ENCODE measurements around the gene CEACAM3.
A peak's percentile ranks its signal among the peaks of the same experiment; 100 is the strongest.

The CEACAM3 gene

DNA sequence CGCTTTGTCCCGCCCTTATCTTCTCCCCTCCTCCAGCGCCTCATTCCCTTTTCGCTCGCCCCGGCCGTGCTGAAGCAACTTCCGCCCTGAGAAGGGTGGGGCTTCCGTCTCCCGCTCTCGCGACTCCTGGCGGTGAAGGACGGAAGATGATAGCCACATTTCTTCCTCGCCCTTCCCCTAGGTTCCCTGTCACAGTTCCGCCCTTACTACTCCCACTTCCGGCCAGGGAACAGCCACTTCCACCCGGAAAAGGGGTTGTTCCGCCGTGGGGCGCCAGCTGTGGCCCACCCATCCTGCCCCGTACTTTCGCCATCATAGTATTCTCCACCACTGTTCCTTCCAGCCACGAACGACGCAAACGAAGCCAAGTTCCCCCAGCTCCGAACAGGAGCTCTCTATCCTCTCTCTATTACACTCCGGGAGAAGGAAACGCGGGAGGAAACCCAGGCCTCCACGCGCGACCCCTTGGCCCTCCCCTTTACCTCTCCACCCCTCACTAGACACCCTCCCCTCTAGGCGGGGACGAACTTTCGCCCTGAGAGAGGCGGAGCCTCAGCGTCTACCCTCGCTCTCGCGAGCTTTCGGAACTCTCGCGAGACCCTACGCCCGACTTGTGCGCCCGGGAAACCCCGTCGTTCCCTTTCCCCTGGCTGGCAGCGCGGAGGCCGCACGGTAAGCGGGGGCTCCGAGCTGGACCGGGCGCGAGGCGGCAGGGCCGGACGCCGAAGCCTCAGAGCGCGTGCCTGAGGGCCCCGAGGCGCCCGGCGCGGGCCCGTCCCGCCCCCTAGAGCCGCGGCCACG, 63.4 kb downstream of the CEACAM3 start, which contains the start of gene RPS19 (continued):
- TF ChIP-seq ZEB2 (tag by site-specific recombination; IDR thresholded peaks at IDR 0.05) (peak; percentile 98), ZNF350 (tag by site-specific recombination; IDR thresholded peaks at IDR 0.05) (no peak), ZNF561 (tag by site-specific recombination; IDR thresholded peaks at IDR 0.05; ENCODE audit: borderline replicate concordance) (peak; percentile 97), WT1 (tag by site-specific recombination; IDR thresholded peaks at IDR 0.05) (peak; percentile 92), ZNF660 (tag by site-specific recombination; IDR thresholded peaks at IDR 0.05) (peak; percentile 99), TCF7L2 (IDR thresholded peaks at IDR 0.05; ENCODE audit: borderline replicate concordance, low read depth, low read length) (no peak), ZNF707 (tag by site-specific recombination; IDR thresholded peaks at IDR 0.05) (no peak), KLF1 (tag by site-specific recombination; IDR thresholded peaks at IDR 0.05) (peak; percentile 96), ZNF37A (tag by site-specific recombination; IDR thresholded peaks at IDR 0.05) (no peak), ZNF792 (tag by site-specific recombination; IDR thresholded peaks at IDR 0.05) (peak; percentile 42; the same call in 1 of the 2 replicates), ZNF514 (tag by site-specific recombination; IDR thresholded peaks at IDR 0.05) (no peak), SCRT1 (tag by site-specific recombination; IDR thresholded peaks at IDR 0.05; ENCODE audit: borderline replicate concordance) (peak; percentile 58; the same call in 1 of the 2 replicates), YY2 (tag by site-specific recombination; IDR thresholded peaks at IDR 0.05) (peak; percentile 95), HOXD13 (CRISPR knock-in tag; IDR thresholded peaks at IDR 0.05; ENCODE audit: borderline replicate concordance) (no peak), ZNF140 (tag by site-specific recombination; IDR thresholded peaks at IDR 0.05) (no peak), ZSCAN23 (tag by site-specific recombination; IDR thresholded peaks at IDR 0.05) (peak; percentile 20; the same call in 1 of the 2 replicates), ZNF76 (tag by site-specific recombination; IDR thresholded peaks at IDR 0.05; ENCODE audit: borderline replicate concordance, low read depth) (peak; percentile 90), ZNF654 (tag by site-specific recombination; IDR thresholded peaks at IDR 0.05; ENCODE audit: low read depth) (no peak), ZNF701 (tag by site-specific recombination; IDR thresholded peaks at IDR 0.05) (no peak), ZBTB48 (tag by site-specific recombination; IDR thresholded peaks at IDR 0.05) (peak; percentile 96), ZNF510 (tag by site-specific recombination; IDR thresholded peaks at IDR 0.05; ENCODE audit: insufficient replicate concordance) (no peak), ZXDB (tag by site-specific recombination; IDR thresholded peaks at IDR 0.05) (peak; percentile 100)
- TF ChIP-seq, protein P1, sequence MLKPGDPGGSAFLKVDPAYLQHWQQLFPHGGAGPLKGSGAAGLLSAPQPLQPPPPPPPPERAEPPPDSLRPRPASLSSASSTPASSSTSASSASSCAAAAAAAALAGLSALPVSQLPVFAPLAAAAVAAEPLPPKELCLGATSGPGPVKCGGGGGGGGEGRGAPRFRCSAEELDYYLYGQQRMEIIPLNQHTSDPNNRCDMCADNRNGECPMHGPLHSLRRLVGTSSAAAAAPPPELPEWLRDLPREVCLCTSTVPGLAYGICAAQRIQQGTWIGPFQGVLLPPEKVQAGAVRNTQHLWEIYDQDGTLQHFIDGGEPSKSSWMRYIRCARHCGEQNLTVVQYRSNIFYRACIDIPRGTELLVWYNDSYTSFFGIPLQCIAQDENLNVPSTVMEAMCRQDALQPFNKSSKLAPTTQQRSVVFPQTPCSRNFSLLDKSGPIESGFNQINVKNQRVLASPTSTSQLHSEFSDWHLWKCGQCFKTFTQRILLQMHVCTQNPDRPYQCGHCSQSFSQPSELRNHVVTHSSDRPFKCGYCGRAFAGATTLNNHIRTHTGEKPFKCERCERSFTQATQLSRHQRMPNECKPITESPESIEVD (tag by site-specific recombination; IDR thresholded peaks at IDR 0.05), result no peak
- TF ChIP-seq, protein P2, sequence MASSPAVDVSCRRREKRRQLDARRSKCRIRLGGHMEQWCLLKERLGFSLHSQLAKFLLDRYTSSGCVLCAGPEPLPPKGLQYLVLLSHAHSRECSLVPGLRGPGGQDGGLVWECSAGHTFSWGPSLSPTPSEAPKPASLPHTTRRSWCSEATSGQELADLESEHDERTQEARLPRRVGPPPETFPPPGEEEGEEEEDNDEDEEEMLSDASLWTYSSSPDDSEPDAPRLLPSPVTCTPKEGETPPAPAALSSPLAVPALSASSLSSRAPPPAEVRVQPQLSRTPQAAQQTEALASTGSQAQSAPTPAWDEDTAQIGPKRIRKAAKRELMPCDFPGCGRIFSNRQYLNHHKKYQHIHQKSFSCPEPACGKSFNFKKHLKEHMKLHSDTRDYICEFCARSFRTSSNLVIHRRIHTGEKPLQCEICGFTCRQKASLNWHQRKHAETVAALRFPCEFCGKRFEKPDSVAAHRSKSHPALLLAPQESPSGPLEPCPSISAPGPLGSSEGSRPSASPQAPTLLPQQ (tag by site-specific recombination; IDR thresholded peaks at IDR 0.05), result peak; percentile 95
- TF ChIP-seq, protein P3, sequence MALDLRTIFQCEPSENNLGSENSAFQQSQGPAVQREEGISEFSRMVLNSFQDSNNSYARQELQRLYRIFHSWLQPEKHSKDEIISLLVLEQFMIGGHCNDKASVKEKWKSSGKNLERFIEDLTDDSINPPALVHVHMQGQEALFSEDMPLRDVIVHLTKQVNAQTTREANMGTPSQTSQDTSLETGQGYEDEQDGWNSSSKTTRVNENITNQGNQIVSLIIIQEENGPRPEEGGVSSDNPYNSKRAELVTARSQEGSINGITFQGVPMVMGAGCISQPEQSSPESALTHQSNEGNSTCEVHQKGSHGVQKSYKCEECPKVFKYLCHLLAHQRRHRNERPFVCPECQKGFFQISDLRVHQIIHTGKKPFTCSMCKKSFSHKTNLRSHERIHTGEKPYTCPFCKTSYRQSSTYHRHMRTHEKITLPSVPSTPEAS (tag by site-specific recombination; IDR thresholded peaks at IDR 0.05), result peak; percentile 14
- TF ChIP-seq, protein P4, sequence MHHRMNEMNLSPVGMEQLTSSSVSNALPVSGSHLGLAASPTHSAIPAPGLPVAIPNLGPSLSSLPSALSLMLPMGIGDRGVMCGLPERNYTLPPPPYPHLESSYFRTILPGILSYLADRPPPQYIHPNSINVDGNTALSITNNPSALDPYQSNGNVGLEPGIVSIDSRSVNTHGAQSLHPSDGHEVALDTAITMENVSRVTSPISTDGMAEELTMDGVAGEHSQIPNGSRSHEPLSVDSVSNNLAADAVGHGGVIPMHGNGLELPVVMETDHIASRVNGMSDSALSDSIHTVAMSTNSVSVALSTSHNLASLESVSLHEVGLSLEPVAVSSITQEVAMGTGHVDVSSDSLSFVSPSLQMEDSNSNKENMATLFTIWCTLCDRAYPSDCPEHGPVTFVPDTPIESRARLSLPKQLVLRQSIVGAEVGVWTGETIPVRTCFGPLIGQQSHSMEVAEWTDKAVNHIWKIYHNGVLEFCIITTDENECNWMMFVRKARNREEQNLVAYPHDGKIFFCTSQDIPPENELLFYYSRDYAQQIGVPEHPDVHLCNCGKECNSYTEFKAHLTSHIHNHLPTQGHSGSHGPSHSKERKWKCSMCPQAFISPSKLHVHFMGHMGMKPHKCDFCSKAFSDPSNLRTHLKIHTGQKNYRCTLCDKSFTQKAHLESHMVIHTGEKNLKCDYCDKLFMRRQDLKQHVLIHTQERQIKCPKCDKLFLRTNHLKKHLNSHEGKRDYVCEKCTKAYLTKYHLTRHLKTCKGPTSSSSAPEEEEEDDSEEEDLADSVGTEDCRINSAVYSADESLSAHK (tag by site-specific recombination; IDR thresholded peaks at IDR 0.05), result peak; percentile 77
- TF ChIP-seq, protein P5, sequence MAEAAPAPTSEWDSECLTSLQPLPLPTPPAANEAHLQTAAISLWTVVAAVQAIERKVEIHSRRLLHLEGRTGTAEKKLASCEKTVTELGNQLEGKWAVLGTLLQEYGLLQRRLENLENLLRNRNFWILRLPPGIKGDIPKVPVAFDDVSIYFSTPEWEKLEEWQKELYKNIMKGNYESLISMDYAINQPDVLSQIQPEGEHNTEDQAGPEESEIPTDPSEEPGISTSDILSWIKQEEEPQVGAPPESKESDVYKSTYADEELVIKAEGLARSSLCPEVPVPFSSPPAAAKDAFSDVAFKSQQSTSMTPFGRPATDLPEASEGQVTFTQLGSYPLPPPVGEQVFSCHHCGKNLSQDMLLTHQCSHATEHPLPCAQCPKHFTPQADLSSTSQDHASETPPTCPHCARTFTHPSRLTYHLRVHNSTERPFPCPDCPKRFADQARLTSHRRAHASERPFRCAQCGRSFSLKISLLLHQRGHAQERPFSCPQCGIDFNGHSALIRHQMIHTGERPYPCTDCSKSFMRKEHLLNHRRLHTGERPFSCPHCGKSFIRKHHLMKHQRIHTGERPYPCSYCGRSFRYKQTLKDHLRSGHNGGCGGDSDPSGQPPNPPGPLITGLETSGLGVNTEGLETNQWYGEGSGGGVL (tag by site-specific recombination; IDR thresholded peaks at IDR 0.05), result peak; percentile 88
- TF ChIP-seq, protein P6, sequence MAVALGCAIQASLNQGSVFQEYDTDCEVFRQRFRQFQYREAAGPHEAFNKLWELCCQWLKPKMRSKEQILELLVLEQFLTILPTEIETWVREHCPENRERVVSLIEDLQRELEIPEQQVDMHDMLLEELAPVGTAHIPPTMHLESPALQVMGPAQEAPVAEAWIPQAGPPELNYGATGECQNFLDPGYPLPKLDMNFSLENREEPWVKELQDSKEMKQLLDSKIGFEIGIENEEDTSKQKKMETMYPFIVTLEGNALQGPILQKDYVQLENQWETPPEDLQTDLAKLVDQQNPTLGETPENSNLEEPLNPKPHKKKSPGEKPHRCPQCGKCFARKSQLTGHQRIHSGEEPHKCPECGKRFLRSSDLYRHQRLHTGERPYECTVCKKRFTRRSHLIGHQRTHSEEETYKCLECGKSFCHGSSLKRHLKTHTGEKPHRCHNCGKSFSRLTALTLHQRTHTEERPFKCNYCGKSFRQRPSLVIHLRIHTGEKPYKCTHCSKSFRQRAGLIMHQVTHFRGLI (tag by site-specific recombination; IDR thresholded peaks at IDR 0.05), result peak; percentile 17; the same call in 1 of the 2 replicates
